Parathyroid adenoma (tissue), 2 donors: ENCODE results near the gene SLC27A6.

ENCODE experiments used
- H2AFZ ChIP-seq: fragments of 300-600 bp; sonication (generic); one replicate; pipeline ENCODE4 v1.7.0; 2017; ENCODE audit warnings: antibody characterized with exemption, mild to moderate bottlenecking
- H3K27ac ChIP-seq: fragments of 300-600 bp; sonication (generic); one replicate; pipeline ENCODE4 v1.7.0; 2017
- H3K27me3 ChIP-seq: fragments of 300-600 bp; sonication (generic); one replicate; pipeline ENCODE4 v1.7.0; 2017; ENCODE audit warnings: low read length; ENCODE audit not compliant: control insufficient read depth, insufficient read depth
- H3K36me3 ChIP-seq: fragments of 300-600 bp; sonication (generic); one replicate; pipeline ENCODE4 v1.7.0; 2017; ENCODE audit warnings: low read length; ENCODE audit not compliant: control insufficient read depth, insufficient read depth
- H3K4me1 ChIP-seq: fragments of 300-600 bp; sonication (generic); one replicate; pipeline ENCODE4 v1.7.0; 2017; ENCODE audit warnings: control low read depth
- H3K4me2 ChIP-seq: fragments of 300-600 bp; sonication (generic); one replicate; pipeline ENCODE4 v1.7.0; 2017; ENCODE audit warnings: low read length
- H3K4me3 ChIP-seq: fragments of 300-600 bp; sonication (generic); one replicate; pipeline ENCODE4 v1.7.0; 2017; ENCODE audit warnings: low read depth, low read length
- H3K79me2 ChIP-seq: fragments of 300-600 bp; sonication (generic); one replicate; pipeline ENCODE4 v1.7.0; 2017; ENCODE audit warnings: control low read depth
- H3K9ac ChIP-seq: fragments of 300-600 bp; sonication (generic); one replicate; pipeline ENCODE4 v1.7.0; 2017; ENCODE audit warnings: mild to moderate bottlenecking
- H3K9me3 ChIP-seq: fragments of 300-600 bp; sonication (generic); one replicate; pipeline ENCODE4 v1.7.0; 2017; ENCODE audit warnings: low read length; ENCODE audit not compliant: control insufficient read depth
- CTCF ChIP-seq: fragments of 300-600 bp; sonication (generic); IDR thresholded peaks from one replicate; pipeline ENCODE4 v1.7.0; 2017; ENCODE audit warnings: antibody characterized with exemption, mild to moderate bottlenecking
- donor health status: primary hyperparathyroidism.

SLC27A6 gene

GRCh38 chr5:129018837-129019236 lies 53.5 kb downstream of the SLC27A6 start:
- H3K4me3 ChIP-seq, result no peak overlapping the region
- H3K27me3 ChIP-seq, result no peaks in the 10 kb centered on the region
- no peaks in the 10 kb centered on the region for H3K9me3 ChIP-seq
- no peaks in the 10 kb centered on the region for H3K36me3 ChIP-seq
- H3K9ac ChIP-seq, result no peak overlapping the region
- H3K4me2 ChIP-seq, result no peak overlapping the region
- H2AFZ ChIP-seq, result no peak overlapping the region
- H3K79me2 ChIP-seq, result no peaks in the 10 kb centered on the region
- H3K27ac ChIP-seq, result no peak overlapping the region
- TF ChIP-seq CTCF, result no peak
- no peaks in the 10 kb centered on the region for H3K4me1 ChIP-seq

- no peak overlapping the region for H2AFZ ChIP-seq
- no peaks in the 10 kb centered on the region for H3K9me3 ChIP-seq
- no peaks in the 10 kb centered on the region for H3K36me3 ChIP-seq
- H3K9ac ChIP-seq, result no peak overlapping the region
- TF ChIP-seq CTCF, result no peak
- H3K27me3 ChIP-seq, result no peaks in the 10 kb centered on the region
- no peaks in the 10 kb centered on the region for H3K79me2 ChIP-seq
- H3K4me2 ChIP-seq, result no peak overlapping the region
- H3K27ac ChIP-seq, result no peak overlapping the region
- no peaks in the 10 kb centered on the region for H3K4me1 ChIP-seq
- no peak overlapping the region for H3K4me3 ChIP-seq
Measured at GRCh38 chr5:129019401-129019908, 54.2 kb downstream of the SLC27A6 start.

GRCh38 chr5:129020683-129021082 lies 55.4 kb downstream of the SLC27A6 start:
- no peaks in the 10 kb centered on the region for H3K4me1 ChIP-seq
- no peaks in the 10 kb centered on the region for H3K27me3 ChIP-seq
- H3K36me3 ChIP-seq, result no peaks in the 10 kb centered on the region
- no peak overlapping the region for H2AFZ ChIP-seq
- no peak overlapping the region for H3K27ac ChIP-seq
- H3K79me2 ChIP-seq, result no peaks in the 10 kb centered on the region
- H3K4me3 ChIP-seq, result no peak overlapping the region
- no peak for TF ChIP-seq CTCF
- no peak overlapping the region for H3K9ac ChIP-seq
- no peak overlapping the region for H3K4me2 ChIP-seq
- no peaks in the 10 kb centered on the region for H3K9me3 ChIP-seq

GRCh38 chr5:129021744-129022143 lies 56.5 kb downstream of the SLC27A6 start:
- Histone ChIP-seq H3K27me3 (no peaks in the 10 kb centered on the region), H3K27ac (no peak overlapping the region), H3K79me2 (no peaks in the 10 kb centered on the region), H3K4me2 (no peak overlapping the region), H3K9ac (no peak overlapping the region), H3K4me3 (no peak overlapping the region), H3K4me1 (no peaks in the 10 kb centered on the region), H2AFZ (no peak overlapping the region), H3K9me3 (no peaks in the 10 kb centered on the region), H3K36me3 (no peaks in the 10 kb centered on the region)
- no peak for TF ChIP-seq CTCF

- no peak overlapping the region for H3K9ac ChIP-seq
- H3K9me3 ChIP-seq, result no peaks in the 10 kb centered on the region
- TF ChIP-seq CTCF, result no peak
- no peaks in the 10 kb centered on the region for H3K79me2 ChIP-seq
- H3K4me2 ChIP-seq, result no peak overlapping the region
- H3K4me1 ChIP-seq, result no peaks in the 10 kb centered on the region
- no peaks in the 10 kb centered on the region for H3K27me3 ChIP-seq
- no peak overlapping the region for H2AFZ ChIP-seq
- H3K4me3 ChIP-seq, result no peak overlapping the region
- no peak overlapping the region for H3K27ac ChIP-seq
- H3K36me3 ChIP-seq, result no peaks in the 10 kb centered on the region
Measured at GRCh38 chr5:129022599-129022998, 57.3 kb downstream of the SLC27A6 start.
